Amniotic stem cell (primary cell): ENCODE measurements around the gene PPM1L.
"Not testable (repeated sequence)": the region's sequence is repeated elsewhere in the genome, so short reads cannot be mapped to it uniquely, and the experiment has no call there.

Experiments used
- DNase-seq: peaks from one replicate; lab custom pipeline; 2025; lab: John Stamatoyannopoulos, UW

PPM1L gene

GRCh38 chr3:160935413-160936095 lies 179.5 kb downstream of the PPM1L start:
- DNase-seq, result no peak

- DNase-seq, result no peak
Measured at GRCh38 chr3:160941885-160942494, 186.0 kb downstream of the PPM1L start.

- DNase-seq, result no peak
Measured at GRCh38 chr3:160943996-160944395, 188.0 kb downstream of the PPM1L start.

GRCh38 chr3:160945336-160945735 lies 189.3 kb downstream of the PPM1L start:
- no peak for DNase-seq

GRCh38 chr3:160948273-160948672 lies 192.2 kb downstream of the PPM1L start:
- DNase-seq, result no peak

GRCh38 chr3:160949460-160949859 lies 193.4 kb downstream of the PPM1L start:
- DNase-seq, result no peak

- no peak for DNase-seq
Measured at GRCh38 chr3:160950542-160950941, 194.5 kb downstream of the PPM1L start.

GRCh38 chr3:160950954-160951353 lies 194.9 kb downstream of the PPM1L start:
- DNase-seq, result no peak

GRCh38 chr3:160951642-160952487 lies 195.8 kb downstream of the PPM1L start:
- no peak for DNase-seq

- no peak for DNase-seq
Measured at GRCh38 chr3:160953686-160954085, 197.7 kb downstream of the PPM1L start.

- DNase-seq, result no peak
Measured at GRCh38 chr3:160956785-160957184, 200.8 kb downstream of the PPM1L start.

- DNase-seq, result no peak
Measured at GRCh38 chr3:160960568-160960967, 204.5 kb downstream of the PPM1L start.

GRCh38 chr3:160963949-160964348 lies 207.9 kb downstream of the PPM1L start:
- no peak for DNase-seq

- DNase-seq, result no peak
Measured at GRCh38 chr3:160968761-160969160, 212.7 kb downstream of the PPM1L start.

GRCh38 chr3:160973067-160973809 lies 217.2 kb downstream of the PPM1L start:
- no peak for DNase-seq

GRCh38 chr3:160977773-160978172 lies 221.7 kb downstream of the PPM1L start:
- no peak for DNase-seq

GRCh38 chr3:160980740-160981139 lies 224.7 kb downstream of the PPM1L start:
- DNase-seq, result no peak

GRCh38 chr3:160981217-160981938 lies 225.3 kb downstream of the PPM1L start:
- DNase-seq, result no peak

- no peak for DNase-seq
Measured at GRCh38 chr3:160982491-160982890, 226.5 kb downstream of the PPM1L start.

GRCh38 chr3:160983900-160984299 lies 227.9 kb downstream of the PPM1L start:
- DNase-seq, result not testable (repeated sequence)

- DNase-seq, result no peak
Measured at GRCh38 chr3:160986069-160986468, 230.0 kb downstream of the PPM1L start.
